ENCODE results near the gene SFN.

- TF ChIP-seq CTCF (IDR thresholded peaks at IDR 0.05) (no peak), ZFX (IDR thresholded peaks at IDR 0.05; ENCODE audit: borderline replicate concordance) (no peak)
Measured at GRCh38 chr1:26879793-26880192, 16.8 kb downstream of the SFN start.

All from 22Rv1 (cell line).